Keratinocyte (primary cell): ENCODE data around the gene ZCWPW1. TPM values are rescaled to one million over a fixed set of nuclear protein-coding genes. Genes with fewer than 3 reads are reported as not detected.
"Not testable (repeated sequence)": the region's sequence is repeated elsewhere in the genome, so short reads cannot be mapped to it uniquely, and the experiment has no call there.

Source experiments
- DNase-seq: peaks from one replicate; pipeline ENCODE4 v3.0.0-alpha.2; 2011; ENCODE audit warnings: low read depth, missing footprints, low spot score
- FAIRE-seq: peaks from 2 replicates; lab custom pipeline; 2011; peaks lifted over from hg19 to GRCh38; lab: Jason Lieb, UNC
- H2AFZ ChIP-seq: 2 replicates; pipeline ENCODE4 v1.6.0; 2012; ENCODE audit warnings: low read length, control low read depth, inconsistent platforms; ENCODE audit not compliant: control insufficient read depth
- H3K27ac ChIP-seq: 2 replicates; pipeline ENCODE4 v1.5.1; 2011; ENCODE audit warnings: low read length; ENCODE audit not compliant: control insufficient read depth, insufficient read depth
- H3K27me3 ChIP-seq: 3 replicates; pipeline ENCODE4 v1.6.0; 2011; ENCODE audit warnings: low read length; ENCODE audit not compliant: control insufficient read depth, insufficient read depth; ENCODE audit errors: extremely low read depth
- H3K36me3 ChIP-seq, 2 experiments: 2 replicates in 1 of 2; 3 replicates in 1 of 2; pipeline ENCODE4 v1.5.1; 2011; ENCODE audit warnings: low read length in 2 of 2, mild to moderate bottlenecking in 1 of 2; ENCODE audit not compliant: control insufficient read depth in 2 of 2, insufficient read depth in 2 of 2; ENCODE audit errors: extremely low read depth in 1 of 2
- H3K4me1 ChIP-seq: 3 replicates; pipeline ENCODE4 v1.5.1; 2011; ENCODE audit warnings: low read length; ENCODE audit not compliant: control insufficient read depth, insufficient read depth; ENCODE audit errors: extremely low read depth
- H3K4me2 ChIP-seq: 3 replicates; pipeline ENCODE4 v1.6.0; 2011; ENCODE audit warnings: low read depth, low read length; ENCODE audit not compliant: control insufficient read depth, insufficient read depth; ENCODE audit errors: extremely low read depth
- H3K4me3 ChIP-seq, 3 experiments: fragments of 200-600 bp in 1 of 3; sonication (generic) in 1 of 3; 2 replicates in 2 of 3; 3 replicates in 1 of 3; pipeline ENCODE4 v1.5.1; 2011 to 2016; ENCODE audit warnings: low read length in 3 of 3, mild to moderate bottlenecking in 3 of 3, control low read depth in 2 of 3, inconsistent platforms in 1 of 3, low read depth in 1 of 3, mixed read lengths in 1 of 3, mixed run types in 1 of 3, moderate library complexity in 1 of 3; ENCODE audit not compliant: control insufficient read depth in 2 of 3, insufficient read depth in 2 of 3; ENCODE audit errors: extremely low read depth in 1 of 3
- H3K79me2 ChIP-seq: 2 replicates; pipeline ENCODE4 v1.6.0; 2012; ENCODE audit warnings: low read length; ENCODE audit not compliant: control insufficient read depth, insufficient read depth
- H3K9ac ChIP-seq: 3 replicates; pipeline ENCODE4 v1.6.0; 2011; ENCODE audit warnings: low read length; ENCODE audit not compliant: control insufficient read depth, insufficient read depth; ENCODE audit errors: extremely low read depth
- H3K9me1 ChIP-seq: 3 replicates; pipeline ENCODE4 v1.6.0; 2011; ENCODE audit warnings: low read length; ENCODE audit not compliant: control insufficient read depth, insufficient read depth; ENCODE audit errors: extremely low read depth
- H3K9me3 ChIP-seq: 2 replicates; pipeline ENCODE4 v1.5.1; 2012; ENCODE audit warnings: low read depth, low read length; ENCODE audit not compliant: control insufficient read depth
- H4K20me1 ChIP-seq: 3 replicates; pipeline ENCODE4 v1.6.0; 2011; ENCODE audit warnings: low read length; ENCODE audit not compliant: control insufficient read depth, insufficient read depth; ENCODE audit errors: extremely low read depth
- CTCF ChIP-seq, 3 experiments: IDR thresholded peaks in 1 of 3; conservative IDR thresholded peaks in 1 of 3; optimal IDR thresholded peaks in 1 of 3; 2 replicates in 2 of 3; 3 replicates in 1 of 3; pipeline versions ENCODE3 to v1.5.1; 2011; ENCODE audit warnings: low read length in 3 of 3, mild to moderate bottlenecking in 3 of 3, moderate library complexity in 2 of 3, control low read depth in 1 of 3, inconsistent platforms in 1 of 3; ENCODE audit not compliant: insufficient read depth in 2 of 3; ENCODE audit errors: extremely low read depth in 1 of 3
- EZH2 ChIP-seq: IDR thresholded peaks from one replicate; pipeline ENCODE4 v1.6.1; 2012; ENCODE audit warnings: inconsistent platforms, mild to moderate bottlenecking, low read length, moderate library complexity
- dilution Hi-C: fragments of 300-500 bp; cut with MboI; formaldehyde crosslinking; loops from one replicate; pipeline ENCODE4 v1.7.0; 2020; ENCODE audit warnings: low sequenced_read_pairs; ENCODE audit not compliant: extremely low pct_ligation_motif_present
- polyA plus RNA-seq, 5 experiments: library from polyadenylated mRNA; depleted of rRNA in 3 of 5; stranded (reverse) in 3 of 5; stranded (forward) in 1 of 5; unstranded in 1 of 5; fragments of >200 nt; gene quantifications; 1 replicate in 1 of 5; 2 replicates in 3 of 5; 3 replicates in 1 of 5; pipeline versions ENCODE4 v1.2.1 to v1.2.3, GENCODE V29; 2011 to 2012; ENCODE audit warnings: missing spikeins in 2 of 5, low read depth in 1 of 5, low replicate concordance in 1 of 5

The ZCWPW1 gene
- polyA plus RNA-seq, 1 donor (not counting 4 experiments of a cell fraction or from before 2014, with no cell fraction given), result 1.4 TPM

DNA sequence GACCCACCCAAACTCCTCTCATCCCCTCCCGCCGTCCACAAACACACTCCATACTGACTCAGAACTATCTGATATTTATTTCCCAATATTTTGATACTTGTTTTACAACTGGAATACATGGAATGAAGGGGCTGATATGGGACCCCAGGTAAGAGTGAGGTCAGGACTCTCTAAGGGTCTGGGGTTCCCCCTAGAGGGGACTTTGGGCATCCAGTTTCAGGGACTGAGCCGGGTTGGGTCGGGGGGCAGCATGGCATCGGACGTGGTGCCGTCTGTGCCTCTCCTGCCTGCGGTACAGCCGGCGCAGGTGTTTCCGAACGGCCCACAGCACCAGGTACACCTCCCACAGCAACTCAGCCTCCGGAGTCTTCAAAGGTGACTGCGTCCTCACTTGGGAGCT lies 28.1 kb upstream of the ZCWPW1 start:
- Histone ChIP-seq H3K4me3 (no peak overlapping the region), H2AFZ (no peak overlapping the region), H3K27me3 (no peaks in the 10 kb centered on the region), H3K27ac (no peak overlapping the region), H3K79me2 (no peaks in the 10 kb centered on the region), H3K9me3 (no peaks in the 10 kb centered on the region), H4K20me1 (no peaks in the 10 kb centered on the region), H3K9ac (no peak overlapping the region), H3K4me1 (no peaks in the 10 kb centered on the region), H3K4me2 (no peak overlapping the region), H3K9me1 (no peaks in the 10 kb centered on the region), H3K36me3 (peaks cover 0 to 6% of the 10 kb centered on the region in 2 experiments)
- TF ChIP-seq EZH2 (no peak), CTCF (optimal IDR thresholded peaks at IDR 0.05 in 1 of 3, IDR thresholded peaks at IDR 0.05 in 1 of 3, conservative IDR thresholded peaks at IDR 0.05 in 1 of 3; ENCODE audit: extremely low read depth in 1 of 3, insufficient read depth in 2 of 3, low read length in 3 of 3) (no peak)
- DNase-seq (no peak), FAIRE-seq (no peak)
- dilution Hi-C loops, result no loop called here

DNA sequence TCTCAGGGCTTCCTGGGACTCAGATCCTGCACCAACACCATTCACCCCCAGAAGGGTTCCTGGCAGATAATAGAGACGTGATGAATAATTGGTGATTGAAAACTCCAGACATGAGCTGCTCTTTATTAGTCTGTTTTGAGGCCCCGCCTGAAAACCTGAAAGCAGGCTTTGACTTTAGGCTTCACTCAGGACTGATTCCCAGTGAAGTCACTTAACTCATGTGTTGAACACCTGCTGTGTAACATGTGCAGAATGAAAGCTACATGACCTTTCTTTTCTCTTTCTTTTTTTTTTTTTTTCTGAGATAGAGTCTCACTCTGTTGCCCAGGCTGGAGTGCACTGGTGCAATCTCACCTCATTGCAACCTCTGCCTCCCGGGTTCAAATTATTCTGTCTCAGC lies 26.7 kb upstream of the ZCWPW1 start:
- Histone ChIP-seq H3K27me3 (no peaks in the 10 kb centered on the region), H3K27ac (no peak overlapping the region), H3K9ac (no peak overlapping the region), H3K9me3 (no peaks in the 10 kb centered on the region), H3K9me1 (no peaks in the 10 kb centered on the region), H4K20me1 (no peaks in the 10 kb centered on the region), H3K4me3 (no peak overlapping the region), H3K79me2 (no peaks in the 10 kb centered on the region), H3K4me2 (no peak overlapping the region), H3K36me3 (no peaks in the 10 kb centered on the region), H2AFZ (no peak overlapping the region), H3K4me1 (peaks cover 3% of the 10 kb centered on the region)
- dilution Hi-C loops, result no loop called here
- no peak for FAIRE-seq
- DNase-seq, result no peak
- TF ChIP-seq EZH2 (no peak), CTCF (optimal IDR thresholded peaks at IDR 0.05 in 1 of 3, IDR thresholded peaks at IDR 0.05 in 1 of 3, conservative IDR thresholded peaks at IDR 0.05 in 1 of 3; ENCODE audit: extremely low read depth in 1 of 3, insufficient read depth in 2 of 3, low read length in 3 of 3) (no peak)

- dilution Hi-C loops, H3K79me2 ChIP-seq, H3K9ac ChIP-seq, DNase-seq, H3K4me3 ChIP-seq, H3K27ac ChIP-seq, H3K27me3 ChIP-seq, H3K36me3 ChIP-seq, H4K20me1 ChIP-seq, H3K4me1 ChIP-seq, H3K9me1 ChIP-seq, H3K4me2 ChIP-seq, H3K9me3 ChIP-seq, H2AFZ ChIP-seq, FAIRE-seq: not testable (repeated sequence)
These were observed 25.4 kb upstream of the ZCWPW1 start for GRCh38 chr7:100453854-100454253.
